ENCODE data around the gene LAMTOR1.
A peak's percentile ranks its signal among the peaks of the same experiment; 100 is the strongest.
"Not testable (repeated sequence)": the region's sequence is repeated elsewhere in the genome, so short reads cannot be mapped to it uniquely, and the experiment has no call there.

The LAMTOR1 gene

DNA sequence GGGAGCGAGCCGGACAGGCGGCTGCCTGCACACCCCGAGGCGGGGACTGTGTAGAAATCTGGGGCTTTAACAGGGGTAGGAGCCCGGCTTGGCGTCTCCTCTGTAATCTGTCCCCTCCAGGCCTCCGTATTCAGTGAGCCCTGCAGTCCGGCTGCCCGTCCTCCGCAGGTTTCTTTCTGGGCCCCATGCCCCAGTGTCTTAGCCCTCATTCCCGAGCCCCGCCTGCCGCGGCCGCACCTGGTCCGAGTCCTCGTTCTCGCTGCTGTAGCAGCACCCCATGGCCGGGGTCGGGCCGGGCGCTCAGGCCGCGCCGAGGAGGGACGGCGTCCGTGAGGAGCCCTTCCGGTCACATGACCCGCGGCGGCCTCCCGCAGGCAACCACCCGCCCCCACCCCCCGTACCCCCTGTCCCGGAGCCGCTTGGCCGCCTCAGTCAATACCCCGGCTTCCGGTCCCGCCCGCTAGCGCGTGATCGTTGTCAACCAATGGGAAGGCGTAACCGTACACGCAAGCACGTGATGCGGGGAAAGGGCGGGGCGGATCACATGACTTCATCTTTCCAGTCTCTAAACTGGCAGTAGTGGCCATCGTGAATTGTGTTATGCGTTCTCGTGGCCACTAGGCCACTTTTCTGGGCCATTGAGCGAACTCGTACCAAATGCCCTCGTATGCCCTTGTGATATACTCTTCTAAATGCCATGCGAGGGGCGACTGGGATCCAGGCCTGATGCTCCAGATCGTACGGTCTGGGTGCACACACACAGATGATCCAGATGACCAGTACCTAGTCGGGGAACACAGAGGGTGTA lies at the start of gene LAMTOR1:
LAMTOR1 (minus strand) TSS at position 352 of the 808 bp plus-strand sequence; CDS start at position 279, 73 bp downstream.
- peak; percentile 94 to 96 for DNase-seq (ENCODE audit: low read depth in 1 of 2, low spot score in 1 of 2)

DNA sequence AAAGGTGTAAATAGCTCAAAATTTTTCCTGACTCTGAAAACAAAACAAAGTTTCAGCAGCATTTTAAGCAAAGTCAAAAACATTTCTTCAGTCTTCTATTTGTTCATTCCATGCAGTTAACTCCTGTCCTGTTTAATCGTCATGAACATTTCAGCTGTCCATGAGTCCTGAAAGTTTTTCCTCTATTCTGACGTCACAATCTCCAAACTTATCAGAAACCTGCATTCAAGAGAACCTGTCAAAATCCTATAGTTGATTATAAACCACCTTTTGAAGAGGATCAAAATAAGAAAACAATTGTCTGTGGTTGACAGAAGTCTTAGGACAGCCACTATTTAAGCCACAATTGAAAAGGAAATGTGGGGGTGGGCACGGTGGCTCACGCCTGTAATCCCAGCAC lies 47.8 kb upstream of the LAMTOR1 start:
- DNase-seq (ENCODE audit: low read depth in 1 of 2, low spot score in 1 of 2) = no peak

DNA sequence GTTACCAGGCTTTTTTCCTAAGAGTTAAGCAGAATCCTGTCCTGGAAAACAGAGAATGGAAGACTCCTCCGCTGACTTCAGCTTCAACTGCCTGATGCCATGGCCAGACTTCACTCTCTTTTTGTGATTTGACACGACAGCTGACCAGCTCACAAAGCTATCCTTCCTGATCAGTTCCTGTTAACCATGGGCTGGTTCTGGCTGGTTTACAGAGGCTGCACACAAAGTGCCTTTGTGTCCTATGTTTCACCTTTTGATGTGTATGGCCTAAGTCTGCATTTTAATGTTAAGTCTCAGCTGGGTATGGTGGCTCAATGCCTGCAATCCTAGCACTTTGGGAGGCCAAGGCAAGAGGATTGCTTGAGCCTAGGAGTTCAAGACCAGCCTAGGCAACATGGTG lies 43.5 kb upstream of the LAMTOR1 start:
- DNase-seq (ENCODE audit: low read depth in 1 of 2, low spot score in 1 of 2) = no peak

DNA sequence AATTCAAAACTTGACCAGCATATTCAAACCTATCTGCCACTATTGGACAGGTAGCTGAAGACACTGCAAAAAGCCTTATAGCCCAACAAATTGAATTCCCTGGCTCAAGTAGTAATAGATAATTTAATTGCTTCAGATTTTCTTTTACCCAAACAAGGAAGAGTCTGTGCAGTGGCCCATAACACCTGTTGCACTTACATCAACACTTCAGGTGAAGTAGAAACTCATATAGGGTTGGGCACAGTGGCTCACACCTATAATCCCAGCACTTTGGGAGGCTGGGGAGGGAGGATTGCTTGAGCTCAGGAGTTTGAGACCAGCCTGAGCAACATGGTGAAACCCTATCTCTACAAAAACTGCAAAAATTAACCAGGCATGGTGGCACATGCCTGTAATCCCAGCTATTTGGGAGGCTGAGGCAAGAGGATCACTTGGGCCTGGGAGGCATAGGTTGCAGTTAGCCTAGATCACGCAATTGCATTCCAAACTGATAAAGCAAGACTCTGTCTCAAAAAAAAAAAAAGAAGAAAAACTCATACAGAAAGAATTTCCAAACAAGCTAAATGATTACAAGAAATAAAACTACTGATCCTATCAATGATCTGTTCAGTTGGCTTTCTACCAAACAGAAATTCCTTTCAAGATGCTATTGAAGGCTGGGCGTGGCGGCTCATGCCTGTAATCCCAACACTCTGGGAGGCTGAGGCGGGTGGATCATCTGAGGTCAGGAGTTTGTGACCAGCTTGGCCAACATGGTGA lies 41.9 kb upstream of the LAMTOR1 start:
- DNase-seq (ENCODE audit: low read depth in 1 of 2, low spot score in 1 of 2) = no peak

DNA sequence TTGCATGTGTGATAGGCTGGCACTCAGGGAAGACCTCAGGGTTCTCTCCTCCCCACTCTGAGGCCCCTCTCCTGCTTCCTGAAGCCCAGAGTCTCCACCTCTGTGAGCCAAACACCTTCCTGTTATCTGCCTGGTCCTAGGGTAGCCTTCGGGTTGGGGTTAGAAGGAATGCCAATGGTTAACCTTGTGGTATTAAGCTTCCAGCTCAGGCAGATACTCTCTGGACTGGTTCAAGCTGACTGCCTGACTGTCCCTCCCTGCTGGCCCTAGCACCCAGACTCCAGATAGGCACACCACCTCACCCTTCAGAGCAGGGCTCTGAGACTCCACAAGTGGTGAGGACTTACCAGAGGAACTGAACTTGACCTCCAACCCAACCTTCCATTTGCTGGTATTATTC lies 39.4 kb upstream of the LAMTOR1 start:
- not testable (repeated sequence) for DNase-seq (ENCODE audit: low read depth in 1 of 2, low spot score in 1 of 2)

DNA sequence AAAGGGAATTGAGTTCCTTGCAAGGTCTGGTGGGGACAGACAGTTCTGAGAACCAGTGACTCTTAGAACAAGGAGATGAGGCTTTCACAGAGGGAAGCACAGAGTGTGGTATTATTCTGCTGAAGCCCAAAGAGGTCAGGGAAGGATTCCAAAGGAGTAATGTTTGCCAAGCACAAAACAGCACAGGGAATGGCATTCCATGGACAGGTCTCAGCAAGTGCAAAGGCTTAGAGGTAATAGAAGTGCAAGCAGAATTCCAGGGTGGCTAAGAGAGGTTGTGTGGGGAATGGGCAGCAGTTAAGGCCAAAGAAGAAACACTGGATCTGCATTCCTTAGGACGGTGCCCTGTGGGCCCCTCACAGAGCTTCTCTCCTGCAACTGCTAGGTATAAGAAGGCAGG lies 39.0 kb upstream of the LAMTOR1 start:
- not testable (repeated sequence) for DNase-seq (ENCODE audit: low read depth in 1 of 2, low spot score in 1 of 2)

DNA sequence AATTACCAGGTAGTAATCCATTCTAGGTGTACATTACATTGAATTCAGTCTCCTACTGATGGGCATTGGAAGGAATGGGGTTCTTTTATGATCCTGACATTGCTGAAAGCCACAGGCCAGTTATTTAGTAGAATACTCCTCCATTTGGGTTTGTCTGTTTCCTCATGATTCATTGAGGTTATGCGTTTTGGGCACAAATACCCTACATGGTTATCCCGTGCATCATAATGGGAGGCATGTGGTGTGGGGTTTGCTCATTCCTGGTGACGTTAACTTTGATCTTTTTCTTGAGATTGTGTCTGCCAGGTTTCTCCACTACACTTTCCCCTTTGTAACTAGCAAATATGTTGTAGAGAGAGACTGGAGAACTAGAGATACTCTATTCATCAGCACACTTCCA lies 38.0 kb upstream of the LAMTOR1 start:
- DNase-seq (ENCODE audit: low read depth in 1 of 2, low spot score in 1 of 2) = no peak

DNA sequence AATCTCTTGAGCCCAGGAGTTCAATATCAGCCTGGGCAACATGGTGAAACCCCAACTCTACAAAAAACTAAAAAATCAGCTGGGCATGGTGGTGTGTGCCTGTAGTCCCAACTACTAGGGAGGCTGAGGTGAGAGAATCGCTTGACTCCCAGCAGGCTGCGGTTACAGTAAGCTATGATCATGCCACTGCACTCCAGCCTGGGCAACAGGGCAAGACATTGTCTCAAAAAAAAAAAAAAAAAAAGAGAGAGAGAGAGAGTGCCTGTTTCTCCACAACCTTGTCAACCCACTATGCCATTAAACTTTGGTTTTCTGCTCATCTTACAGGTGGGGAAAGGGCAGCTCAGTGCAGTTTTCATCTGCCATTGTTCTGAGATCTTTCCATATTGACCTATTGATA lies 37.6 kb upstream of the LAMTOR1 start:
- no peak for DNase-seq (ENCODE audit: low read depth in 1 of 2, low spot score in 1 of 2)

DNA sequence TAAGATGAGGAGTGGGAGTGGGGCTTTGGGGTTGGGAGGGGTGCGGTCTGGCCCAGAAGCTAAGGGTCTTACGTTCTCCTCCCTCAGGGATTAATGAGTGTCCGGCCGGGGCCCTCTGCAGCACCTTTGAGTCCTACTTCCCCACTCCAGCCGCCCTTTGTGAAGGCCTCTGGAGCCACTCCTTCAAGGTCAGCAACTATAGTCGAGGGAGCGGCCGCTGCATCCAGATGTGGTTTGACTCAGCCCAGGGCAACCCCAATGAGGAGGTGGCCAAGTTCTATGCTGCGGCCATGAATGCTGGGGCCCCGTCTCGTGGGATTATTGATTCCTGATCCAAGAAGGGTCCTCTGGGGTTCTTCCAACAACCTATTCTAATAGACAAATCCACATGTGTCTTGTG lies 36.4 kb upstream of the LAMTOR1 start:
- no peak for DNase-seq (ENCODE audit: low read depth in 1 of 2, low spot score in 1 of 2)

DNA sequence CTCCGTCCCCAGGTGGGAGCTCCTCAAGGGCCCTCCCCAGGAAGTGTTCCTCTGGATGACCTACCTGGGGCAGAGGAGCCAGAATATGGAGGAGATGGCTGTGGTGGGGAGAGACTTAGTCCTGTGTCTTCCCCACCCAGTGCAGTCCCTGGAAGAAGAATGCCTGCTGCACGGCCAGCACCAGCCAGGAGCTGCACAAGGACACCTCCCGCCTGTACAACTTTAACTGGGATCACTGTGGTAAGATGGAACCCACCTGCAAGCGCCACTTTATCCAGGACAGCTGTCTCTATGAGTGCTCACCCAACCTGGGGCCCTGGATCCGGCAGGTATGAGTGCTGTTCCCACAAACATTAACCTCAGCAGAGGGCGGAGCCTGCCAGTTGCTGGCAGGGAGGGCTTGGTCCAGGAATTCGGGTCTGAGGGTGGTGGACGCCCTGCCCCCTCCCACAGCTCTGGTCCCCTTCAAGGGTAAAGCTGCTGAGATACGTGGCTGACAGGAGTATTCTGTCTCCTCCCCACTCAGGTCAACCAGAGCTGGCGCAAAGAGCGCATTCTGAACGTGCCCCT lies 35.8 kb upstream of the LAMTOR1 start:
- DNase-seq (ENCODE audit: low read depth in 1 of 2, low spot score in 1 of 2) = no peak

DNA sequence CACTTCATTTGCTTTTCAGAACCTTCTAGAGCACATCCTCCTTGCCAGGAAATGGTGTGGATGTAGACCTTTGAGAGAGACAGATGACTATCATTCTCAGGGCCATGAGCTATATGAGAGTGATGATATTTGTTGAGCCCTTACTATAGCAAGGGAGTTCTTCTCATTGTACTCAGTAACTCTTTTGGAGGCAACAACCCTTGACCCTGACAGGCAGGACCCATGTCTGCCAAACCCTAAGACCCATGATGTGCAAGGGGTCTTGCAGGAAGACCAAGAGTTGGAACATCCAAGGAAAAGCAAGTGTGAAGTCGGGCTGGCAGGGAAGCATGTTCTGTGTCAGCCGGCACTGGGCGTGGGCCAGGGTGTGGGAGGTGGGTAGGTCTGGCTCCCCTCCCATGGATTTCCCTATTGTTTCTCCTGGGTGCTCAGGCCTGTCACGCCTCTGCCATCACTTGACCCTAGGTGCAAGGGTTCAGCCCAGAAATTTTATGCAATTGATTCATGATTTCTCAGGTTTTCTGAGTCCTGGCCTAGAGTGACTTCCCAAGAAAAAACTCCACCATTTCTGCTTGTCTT lies 33.7 kb upstream of the LAMTOR1 start:
- DNase-seq (ENCODE audit: low read depth in 1 of 2, low spot score in 1 of 2) = no peak

DNA sequence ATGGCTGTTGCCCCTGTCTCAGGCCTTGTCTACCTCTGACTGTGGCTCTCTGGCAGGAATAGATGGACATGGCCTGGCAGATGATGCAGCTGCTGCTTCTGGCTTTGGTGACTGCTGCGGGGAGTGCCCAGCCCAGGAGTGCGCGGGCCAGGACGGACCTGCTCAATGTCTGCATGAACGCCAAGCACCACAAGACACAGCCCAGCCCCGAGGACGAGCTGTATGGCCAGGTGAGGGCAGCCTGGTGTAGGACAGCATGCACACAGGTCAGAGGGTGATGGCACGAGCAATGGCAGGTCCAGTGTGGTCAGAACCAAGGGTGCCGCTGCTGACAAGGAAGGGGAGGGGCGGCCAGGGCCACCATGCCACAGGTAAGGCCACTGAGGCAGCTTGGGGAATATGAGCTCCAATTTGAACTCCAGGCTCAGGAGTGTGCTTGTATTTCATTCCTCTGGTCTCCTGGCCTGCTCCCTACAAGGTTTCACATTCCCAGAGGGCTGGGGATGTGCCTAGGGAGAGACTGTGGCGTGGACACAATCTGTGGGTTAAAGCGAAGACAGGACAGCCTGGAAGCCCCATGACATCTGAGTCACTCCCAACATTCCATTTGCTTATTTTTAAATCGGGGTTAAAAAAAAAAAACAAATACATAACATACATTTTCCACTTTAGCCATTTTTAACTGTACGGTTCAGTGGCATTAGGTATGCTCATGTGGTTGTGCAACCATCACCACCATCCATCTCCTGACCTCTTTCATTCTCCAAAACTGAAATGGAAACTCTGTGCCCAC lies 33.0 kb upstream of the LAMTOR1 start:
- no peak for DNase-seq (ENCODE audit: low read depth in 1 of 2, low spot score in 1 of 2)

DNA sequence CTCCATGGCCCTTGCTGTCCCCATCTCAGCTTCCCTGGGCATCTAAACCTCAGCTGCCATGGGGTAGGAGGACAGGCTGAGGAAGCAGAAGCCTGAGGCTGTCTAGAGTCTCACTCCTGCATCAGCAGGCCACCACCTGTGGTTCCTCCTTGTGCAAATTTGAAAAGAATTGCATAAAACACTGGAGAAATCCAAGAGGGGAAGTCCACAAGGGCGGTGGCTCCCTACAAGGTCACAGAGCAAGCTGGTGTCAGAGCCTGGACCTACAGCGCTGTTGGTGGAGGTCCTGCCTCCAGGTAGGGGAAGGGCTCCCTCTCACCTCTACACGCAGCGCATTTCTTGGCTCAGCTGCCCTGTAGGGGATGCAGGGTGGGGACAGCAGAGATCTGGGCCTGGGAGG lies 32.4 kb upstream of the LAMTOR1 start, which contains the start of gene FOLR3:
FOLR3 (plus strand) TSS at position 253 of the 400 bp plus-strand sequence. CDS start 228 bp downstream, outside the sequence.
- DNase-seq (ENCODE audit: low read depth in 1 of 2, low spot score in 1 of 2) = not testable (repeated sequence)

DNA sequence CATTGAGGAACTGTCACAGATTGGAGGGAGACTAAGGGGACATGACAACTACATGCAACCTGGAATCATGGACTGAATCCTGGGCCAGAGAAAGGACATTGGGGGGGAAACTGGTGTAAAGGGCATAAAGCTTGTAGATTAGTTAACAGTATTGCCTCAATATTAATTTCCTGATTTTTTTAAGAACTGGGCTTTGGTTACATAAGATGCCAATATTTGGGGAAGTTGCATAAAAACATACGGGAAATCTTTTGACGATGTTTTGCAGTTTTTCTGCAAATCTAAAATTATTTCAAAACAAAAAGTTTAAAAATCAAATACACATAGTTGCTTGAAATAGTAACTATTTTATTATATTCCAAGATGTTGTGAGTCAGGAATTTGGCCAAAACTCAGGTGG lies 29.5 kb upstream of the LAMTOR1 start:
- no peak for DNase-seq (ENCODE audit: low read depth in 1 of 2, low spot score in 1 of 2)

DNA sequence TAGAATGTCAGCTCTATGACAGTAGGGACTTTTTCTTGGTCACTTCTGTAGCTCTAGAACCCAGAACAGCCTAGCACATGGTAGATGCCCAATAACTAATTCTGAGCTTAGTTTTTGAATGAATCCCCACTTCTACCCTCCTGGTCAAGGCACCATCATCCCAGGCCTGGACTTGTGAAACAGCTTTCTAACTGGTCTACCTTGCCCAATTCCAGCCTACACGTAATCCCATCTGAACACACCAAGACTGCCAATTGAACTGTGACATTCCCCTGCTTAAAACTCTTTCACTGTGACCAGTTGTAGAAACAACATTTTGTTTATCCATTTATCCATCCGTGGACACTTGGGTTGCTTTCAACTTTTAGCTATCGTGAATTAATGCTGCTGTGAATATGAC lies 26.3 kb upstream of the LAMTOR1 start:
- DNase-seq (ENCODE audit: low read depth in 1 of 2, low spot score in 1 of 2) = no peak

DNA sequence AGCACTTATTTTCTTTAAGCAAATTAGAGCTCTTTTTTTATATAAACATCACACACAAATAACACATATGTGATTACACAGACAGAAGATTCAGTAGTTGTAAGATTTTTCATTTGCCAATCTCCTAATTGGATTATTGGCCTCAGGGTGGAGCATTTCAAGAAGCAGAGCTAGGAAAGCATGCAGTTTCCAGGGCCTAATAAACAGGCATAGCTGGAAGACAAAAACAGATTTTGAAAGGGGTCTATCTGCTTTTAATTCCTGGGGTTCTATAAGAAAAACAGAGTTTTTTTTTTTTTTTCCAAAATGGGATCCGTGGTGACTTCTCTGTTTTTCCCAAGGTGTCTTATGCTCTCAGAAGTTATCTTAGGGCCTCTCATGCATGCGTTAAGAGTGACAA lies 24.8 kb upstream of the LAMTOR1 start:
- DNase-seq (ENCODE audit: low read depth in 1 of 2, low spot score in 1 of 2) = no peak

DNA sequence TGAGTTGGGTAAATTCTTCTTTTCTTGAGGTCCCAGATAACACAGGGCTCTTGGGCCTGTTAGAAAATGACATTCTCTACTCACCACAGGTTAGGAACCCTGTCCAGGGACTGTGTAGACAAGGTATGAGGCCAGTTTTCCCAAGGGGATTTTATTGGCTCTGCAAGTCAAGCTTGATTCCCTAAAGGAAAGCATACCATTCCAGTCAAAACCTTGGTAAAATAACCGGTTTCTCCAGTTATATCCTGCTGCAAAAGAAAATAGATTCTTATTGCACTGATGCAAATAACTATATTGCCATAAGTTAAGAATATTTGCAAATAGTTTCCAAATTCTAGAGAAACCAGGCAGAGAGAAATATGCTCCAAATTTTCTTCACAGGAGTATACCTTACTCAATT lies 22.9 kb upstream of the LAMTOR1 start:
- DNase-seq (ENCODE audit: low read depth in 1 of 2, low spot score in 1 of 2) = no peak

DNA sequence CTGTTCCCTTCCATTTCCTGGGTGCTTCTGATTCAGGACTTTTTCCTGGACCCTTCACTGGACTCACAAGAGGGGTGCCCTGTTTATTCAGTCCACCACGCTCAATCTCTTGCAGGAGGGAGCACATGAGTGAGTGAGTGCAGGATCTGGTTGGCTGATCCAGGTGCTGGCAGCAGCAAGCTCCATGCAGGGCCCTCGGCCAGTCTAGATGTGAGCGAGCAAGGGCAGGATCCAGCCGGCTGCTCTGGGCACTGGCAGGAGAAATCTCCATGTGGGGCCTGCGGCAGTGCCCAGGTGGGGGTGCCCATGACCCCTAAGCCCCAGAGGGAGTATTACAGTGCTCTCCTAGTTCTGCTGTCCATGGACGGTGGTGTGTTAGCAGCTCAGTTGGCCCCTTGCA lies 20.9 kb upstream of the LAMTOR1 start:
- DNase-seq (ENCODE audit: low read depth in 1 of 2, low spot score in 1 of 2) = no peak

DNA sequence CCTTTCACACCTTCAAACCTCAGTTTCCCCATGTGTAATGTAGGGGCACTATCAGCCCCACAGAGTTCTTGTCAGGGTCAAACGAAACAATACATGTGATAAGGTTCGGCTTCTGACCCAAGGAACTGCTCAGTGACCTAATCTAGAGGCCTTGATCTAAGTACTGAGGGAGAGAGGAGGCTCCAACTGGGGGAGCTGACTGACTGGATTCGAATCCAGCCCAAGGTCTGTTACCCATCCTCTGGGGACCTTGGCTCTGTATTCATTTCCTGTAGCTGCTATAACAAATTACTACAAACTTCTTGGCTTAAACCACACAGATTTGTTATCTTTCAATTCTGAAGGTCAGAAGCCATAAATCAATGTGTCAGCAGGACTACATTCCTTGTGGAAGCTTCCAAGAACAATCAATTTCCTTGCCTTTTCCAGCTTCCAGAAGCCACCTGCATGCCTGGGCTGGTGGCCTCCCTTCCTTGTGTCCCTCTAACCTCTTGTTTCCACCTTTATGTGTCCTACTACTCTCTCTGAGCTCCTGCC lies 20.1 kb upstream of the LAMTOR1 start:
- DNase-seq (ENCODE audit: low read depth in 1 of 2, low spot score in 1 of 2) = no peak

DNA sequence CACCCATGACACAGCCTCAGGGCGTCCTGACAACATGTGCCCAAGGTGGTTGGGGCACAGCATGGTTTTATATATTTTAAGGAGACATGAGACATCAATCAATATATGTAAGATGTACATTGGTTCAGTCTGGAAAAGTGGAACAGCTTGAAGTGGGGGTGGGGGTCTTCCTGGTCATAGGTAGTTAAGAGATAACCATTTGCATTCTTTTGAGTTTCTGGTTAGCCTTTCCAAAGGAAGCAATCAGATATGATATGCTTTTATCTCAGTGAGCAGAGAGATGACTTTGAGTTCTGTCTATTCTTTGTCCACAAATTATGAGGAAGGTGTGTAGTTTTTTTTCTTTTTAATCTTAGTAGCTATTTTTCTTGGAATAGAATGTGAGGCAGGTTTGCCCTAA lies 19.5 kb upstream of the LAMTOR1 start:
- no peak for DNase-seq (ENCODE audit: low read depth in 1 of 2, low spot score in 1 of 2)

DNA sequence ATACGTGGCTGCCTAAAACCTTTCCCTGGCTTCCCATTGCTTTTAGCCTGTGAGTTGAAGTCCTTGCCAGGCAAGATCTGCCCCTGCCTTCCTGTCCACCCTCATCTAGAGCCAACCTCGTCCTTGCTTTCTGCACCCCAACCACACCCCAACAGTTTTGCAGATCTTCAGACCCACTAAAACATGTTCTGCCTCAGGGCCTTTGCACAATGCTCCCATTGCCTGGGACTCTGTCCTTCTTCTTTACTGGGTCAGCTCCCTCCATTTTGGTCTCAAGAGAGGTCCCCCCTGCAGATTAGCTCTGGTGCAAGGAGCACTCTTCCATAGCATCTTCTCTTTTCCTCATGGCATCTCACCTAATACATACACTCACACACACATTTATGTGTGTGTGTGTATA lies 17.8 kb upstream of the LAMTOR1 start:
- no peak for DNase-seq (ENCODE audit: low read depth in 1 of 2, low spot score in 1 of 2)

All from activated T-helper 1 cell treated with anti-CD3 and anti-CD28 coated beads, Interleukin-2, amount 50 U/mL, for 16 hours (primary cell).